ENCODE results near the gene KRTAP10-12.

DNA sequence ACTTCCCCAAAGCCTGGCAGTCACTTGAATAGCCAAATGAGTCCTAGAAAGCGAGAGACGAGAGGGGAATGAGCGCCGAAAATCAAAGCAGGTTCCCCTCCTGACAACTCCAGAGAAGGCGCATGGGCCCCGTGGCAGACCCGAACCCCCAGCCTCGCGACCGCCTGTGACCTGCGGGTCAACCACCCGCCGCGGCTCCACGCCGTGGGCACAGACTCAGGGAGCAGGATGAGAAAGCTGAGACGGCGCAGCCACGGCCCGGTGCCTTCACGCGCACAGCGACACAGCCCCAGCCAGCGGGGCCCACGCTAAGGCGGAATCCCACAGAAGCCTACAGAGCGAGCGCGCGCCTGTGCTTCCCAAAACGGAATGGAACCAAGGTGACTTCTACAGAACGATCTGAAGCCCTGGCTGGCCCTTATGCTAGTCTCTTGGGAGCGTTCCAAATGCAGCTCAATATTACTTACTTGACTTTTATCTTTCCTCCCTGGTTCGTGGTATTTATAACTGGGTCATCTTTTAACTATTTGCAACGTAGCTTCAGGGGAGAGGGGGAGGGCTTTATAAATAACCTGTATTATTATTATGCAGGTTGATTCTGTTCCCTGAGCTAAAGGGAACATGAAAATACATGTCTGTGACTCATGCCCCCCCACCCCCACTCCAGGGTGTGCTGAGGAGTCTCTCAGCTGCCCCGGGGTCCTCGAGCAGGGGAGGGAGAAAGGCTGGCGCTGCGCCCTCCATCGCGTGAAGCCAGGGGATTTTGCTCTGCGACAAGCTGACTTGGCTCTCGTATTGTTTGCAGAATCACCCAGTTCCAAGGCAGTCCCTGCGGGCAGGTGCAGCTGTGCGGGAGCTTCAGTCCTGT lies 12.7 kb downstream of the KRTAP10-12 start:
- TF ChIP-seq YY1 (IDR thresholded peaks at IDR 0.05; ENCODE audit: low read depth) (no peak), EP300 (IDR thresholded peaks at IDR 0.05; ENCODE audit: borderline replicate concordance) (no peak), RAD21 (IDR thresholded peaks at IDR 0.05; ENCODE audit: low read depth) (no peak), NFIC (IDR thresholded peaks at IDR 0.05) (no peak), TCF12 (IDR thresholded peaks at IDR 0.05; ENCODE audit: low read depth) (no peak), EGR1 (IDR thresholded peaks at IDR 0.05) (no peak), TAF1 (IDR thresholded peaks at IDR 0.05; ENCODE audit: low read depth) (no peak), TEAD4 (IDR thresholded peaks at IDR 0.05) (no peak), CREB1 (IDR thresholded peaks at IDR 0.05; ENCODE audit: low read depth) (no peak), CEBPB (IDR thresholded peaks at IDR 0.05) (no peak), ZBTB7A (IDR thresholded peaks at IDR 0.05; ENCODE audit: low read depth) (no peak)
- TF ChIP-seq, protein P1, sequence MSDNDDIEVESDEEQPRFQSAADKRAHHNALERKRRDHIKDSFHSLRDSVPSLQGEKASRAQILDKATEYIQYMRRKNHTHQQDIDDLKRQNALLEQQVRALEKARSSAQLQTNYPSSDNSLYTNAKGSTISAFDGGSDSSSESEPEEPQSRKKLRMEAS (IDR thresholded peaks at IDR 0.05): no peak
- TF ChIP-seq, protein P2, sequence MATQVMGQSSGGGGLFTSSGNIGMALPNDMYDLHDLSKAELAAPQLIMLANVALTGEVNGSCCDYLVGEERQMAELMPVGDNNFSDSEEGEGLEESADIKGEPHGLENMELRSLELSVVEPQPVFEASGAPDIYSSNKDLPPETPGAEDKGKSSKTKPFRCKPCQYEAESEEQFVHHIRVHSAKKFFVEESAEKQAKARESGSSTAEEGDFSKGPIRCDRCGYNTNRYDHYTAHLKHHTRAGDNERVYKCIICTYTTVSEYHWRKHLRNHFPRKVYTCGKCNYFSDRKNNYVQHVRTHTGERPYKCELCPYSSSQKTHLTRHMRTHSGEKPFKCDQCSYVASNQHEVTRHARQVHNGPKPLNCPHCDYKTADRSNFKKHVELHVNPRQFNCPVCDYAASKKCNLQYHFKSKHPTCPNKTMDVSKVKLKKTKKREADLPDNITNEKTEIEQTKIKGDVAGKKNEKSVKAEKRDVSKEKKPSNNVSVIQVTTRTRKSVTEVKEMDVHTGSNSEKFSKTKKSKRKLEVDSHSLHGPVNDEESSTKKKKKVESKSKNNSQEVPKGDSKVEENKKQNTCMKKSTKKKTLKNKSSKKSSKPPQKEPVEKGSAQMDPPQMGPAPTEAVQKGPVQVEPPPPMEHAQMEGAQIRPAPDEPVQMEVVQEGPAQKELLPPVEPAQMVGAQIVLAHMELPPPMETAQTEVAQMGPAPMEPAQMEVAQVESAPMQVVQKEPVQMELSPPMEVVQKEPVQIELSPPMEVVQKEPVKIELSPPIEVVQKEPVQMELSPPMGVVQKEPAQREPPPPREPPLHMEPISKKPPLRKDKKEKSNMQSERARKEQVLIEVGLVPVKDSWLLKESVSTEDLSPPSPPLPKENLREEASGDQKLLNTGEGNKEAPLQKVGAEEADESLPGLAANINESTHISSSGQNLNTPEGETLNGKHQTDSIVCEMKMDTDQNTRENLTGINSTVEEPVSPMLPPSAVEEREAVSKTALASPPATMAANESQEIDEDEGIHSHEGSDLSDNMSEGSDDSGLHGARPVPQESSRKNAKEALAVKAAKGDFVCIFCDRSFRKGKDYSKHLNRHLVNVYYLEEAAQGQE (IDR thresholded peaks at IDR 0.05; ENCODE audit: low read depth): no peak

All from Ishikawa (cell line).